CD1c-positive myeloid dendritic cell (primary cell): Measurements from ENCODE around the gene PHKA1.
"Not testable (repeated sequence)": the region's sequence is repeated elsewhere in the genome, so short reads cannot be mapped to it uniquely, and the experiment has no call there.

Experiments
- DNase-seq: peaks from one replicate; pipeline ENCODE4 v3.0.0-alpha.2; 2016; ENCODE audit errors: extremely low spot score

PHKA1 gene

DNA sequence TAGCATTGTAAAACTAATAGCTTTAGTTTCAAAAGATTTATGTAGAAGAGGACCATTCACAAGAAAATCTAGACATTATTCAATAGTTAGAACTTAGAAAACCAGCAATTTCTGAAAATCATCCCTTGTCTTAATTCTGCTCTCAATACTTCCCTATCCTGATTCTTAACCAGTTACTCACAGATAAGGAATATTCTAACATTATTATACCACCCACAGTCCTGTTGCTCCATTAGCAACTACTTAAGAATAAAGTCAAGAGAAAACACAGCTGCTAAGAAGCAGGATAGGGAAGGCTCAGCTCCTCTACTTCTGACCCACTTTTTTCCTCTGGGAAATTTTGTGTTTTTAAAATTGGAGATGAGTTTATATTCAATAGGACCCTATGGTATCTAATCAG lies 47.7 kb downstream of the PHKA1 start:
- no peak for DNase-seq

DNA sequence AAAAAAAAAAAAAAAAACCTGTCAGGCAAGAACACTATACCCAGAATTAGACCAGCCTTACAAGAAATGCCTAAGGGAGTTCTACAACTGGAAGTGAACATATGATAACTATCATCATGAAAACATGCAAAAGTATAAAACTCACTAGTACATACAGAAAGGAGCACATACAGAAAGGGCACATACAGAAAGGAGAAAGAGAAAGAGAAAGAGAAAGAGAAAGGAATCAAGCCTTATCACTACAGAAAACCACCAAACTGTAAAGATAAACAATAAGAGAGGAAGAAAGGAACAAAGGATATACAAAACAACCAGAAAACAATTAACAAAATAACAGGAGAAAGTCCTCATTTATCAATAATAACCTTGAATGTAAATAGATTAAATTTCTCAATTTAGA lies 50.4 kb downstream of the PHKA1 start:
- no peak for DNase-seq

DNA sequence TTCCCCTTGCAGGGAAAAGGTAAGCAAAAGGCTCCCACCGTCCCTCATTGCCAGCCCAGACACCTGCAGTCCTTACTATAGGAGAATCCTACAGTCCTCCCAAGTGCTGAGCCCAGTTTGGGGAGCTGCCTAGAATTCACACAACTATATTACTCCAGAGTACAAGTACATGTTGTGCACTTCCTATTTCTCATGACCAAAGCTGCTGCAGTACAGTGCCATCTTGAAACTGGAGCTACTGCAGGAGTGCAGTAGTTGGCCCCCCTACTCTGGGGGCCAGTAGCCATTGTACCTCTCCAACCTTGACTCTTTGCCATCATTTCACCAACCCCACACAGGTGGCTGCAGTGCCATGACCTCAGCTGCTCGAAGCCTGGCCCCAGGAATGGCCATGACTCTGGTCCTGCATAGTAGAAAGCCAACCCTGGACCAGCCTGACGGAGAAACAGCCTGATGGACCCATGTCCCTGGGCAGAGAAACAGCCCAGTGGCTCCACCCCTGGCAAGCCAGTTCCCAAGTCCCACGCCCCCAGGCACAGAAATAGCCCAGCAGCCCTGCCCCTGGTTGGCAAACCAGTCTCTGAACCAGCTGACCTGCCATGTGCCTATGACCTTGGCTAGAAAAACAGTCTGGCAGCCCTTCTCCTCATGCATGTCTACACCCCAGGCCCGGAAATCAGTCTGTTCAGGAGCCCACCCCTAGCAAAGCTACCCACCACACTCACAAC lies 51.9 kb downstream of the PHKA1 start:
- no peak for DNase-seq

DNA sequence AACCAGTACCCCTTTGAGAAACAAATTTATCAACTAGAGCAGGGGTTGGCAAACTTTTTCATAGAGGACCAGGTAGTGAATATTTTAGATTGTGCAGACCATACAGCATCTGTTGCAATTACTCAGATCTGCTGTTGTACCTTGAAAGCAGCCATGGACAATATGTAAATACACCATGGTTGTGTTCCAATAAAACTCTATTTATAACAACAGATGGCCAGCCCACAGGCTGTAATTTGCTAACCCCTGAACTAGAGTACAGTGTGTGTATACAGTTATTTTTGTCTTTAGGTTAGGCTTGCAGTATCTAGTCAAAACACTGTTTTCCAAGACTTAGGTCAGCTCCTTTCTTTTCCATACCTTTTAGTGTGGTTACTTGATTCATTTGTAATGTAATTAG lies 54.4 kb downstream of the PHKA1 start:
- DNase-seq: no peak

DNA sequence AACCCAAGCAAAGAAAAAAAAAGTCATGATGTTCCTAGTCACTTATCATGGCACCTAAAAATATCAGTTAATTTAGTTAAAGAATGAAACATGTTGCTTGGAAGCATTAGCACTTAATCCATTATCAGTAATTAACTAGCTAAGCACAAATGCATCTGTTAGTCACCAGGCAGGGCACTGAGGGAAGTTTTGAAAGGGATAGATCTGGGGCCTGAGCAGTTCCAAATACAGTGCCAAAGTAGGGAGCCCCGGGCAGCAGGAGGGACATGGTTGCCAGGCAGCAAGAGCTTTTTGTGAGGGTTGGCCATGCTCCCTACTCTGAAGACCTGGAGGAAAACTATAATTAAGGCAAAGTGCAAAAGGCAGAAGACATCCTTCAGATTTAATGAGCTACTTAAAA lies 62.0 kb downstream of the PHKA1 start:
- no peak for DNase-seq

DNA sequence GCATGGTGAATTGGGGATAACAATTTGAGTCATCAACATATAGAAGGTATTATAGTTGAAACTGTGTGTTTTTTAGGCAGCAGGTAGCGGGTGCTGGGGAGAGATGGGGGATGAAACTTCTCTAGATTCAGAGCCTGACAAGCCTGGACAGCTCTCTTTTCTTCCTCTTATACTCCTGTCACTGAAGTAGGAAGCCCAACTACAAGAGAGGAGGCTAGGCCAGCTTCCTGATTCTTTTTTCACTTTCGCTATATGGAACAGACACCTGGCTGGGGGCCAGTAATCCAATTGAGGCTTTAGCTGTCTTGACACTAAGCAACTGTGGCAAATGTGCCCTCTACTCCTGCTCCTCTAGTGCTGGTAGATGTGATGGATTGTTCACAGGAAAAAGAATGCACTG lies 69.2 kb downstream of the PHKA1 start:
- DNase-seq: peak; percentile 22

DNA sequence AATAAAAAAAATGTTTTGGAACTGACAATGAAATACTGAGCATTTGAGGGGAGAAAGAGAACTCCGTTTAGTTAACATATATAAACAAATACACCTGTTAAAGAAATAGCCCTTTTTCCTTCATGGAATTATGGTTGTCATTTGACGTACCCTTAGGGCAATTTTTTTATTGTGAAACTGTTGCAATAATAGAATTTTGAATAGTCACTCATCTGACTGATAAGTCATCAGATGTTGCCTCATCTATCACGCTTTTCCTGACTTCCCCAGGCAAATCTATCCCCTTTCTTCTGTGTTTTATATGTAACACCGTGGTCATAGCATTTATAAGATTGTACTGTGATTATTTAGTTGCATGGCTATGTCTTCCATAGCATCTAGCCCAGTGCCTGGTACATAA lies 72.5 kb downstream of the PHKA1 start:
- DNase-seq: no peak

DNA sequence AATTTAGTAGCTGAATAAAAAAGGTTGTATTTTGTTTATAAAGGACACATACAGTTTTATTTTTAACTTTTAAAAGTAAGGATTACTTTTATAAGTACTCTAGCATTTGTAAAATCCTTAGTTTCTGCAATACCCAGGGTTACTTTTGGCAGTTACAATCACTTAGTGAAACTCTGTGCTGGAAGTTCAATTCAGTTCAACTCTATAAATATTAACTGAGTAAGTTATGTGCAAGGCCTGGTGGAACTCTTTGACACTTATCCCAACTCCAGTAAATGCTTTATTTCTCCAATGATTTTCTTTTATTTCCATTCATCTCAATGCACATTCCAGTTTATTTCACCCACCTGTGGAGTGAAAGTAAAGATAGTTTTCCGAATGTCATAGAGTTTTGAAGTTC lies 78.2 kb downstream of the PHKA1 start:
- no peak for DNase-seq

DNA sequence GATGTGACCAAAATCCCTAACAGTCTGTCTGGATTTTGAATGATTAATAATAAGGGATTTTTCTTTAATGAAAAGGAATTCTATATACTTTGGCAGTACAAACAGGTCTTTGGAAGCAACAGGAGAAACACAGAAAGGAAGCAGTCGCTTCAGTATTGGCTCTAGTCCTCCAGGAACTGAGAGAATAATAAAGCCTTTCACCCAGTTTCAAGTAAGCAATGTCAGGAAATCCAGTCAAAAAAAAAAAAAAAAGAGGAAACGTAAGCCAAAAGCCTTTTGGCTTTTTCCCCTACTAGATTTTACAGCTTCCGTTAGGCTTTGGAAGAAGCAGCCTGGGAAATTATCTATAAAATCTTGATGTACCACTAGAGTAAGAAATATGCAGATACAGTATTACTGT lies 79.8 kb downstream of the PHKA1 start:
- no peak for DNase-seq

DNA sequence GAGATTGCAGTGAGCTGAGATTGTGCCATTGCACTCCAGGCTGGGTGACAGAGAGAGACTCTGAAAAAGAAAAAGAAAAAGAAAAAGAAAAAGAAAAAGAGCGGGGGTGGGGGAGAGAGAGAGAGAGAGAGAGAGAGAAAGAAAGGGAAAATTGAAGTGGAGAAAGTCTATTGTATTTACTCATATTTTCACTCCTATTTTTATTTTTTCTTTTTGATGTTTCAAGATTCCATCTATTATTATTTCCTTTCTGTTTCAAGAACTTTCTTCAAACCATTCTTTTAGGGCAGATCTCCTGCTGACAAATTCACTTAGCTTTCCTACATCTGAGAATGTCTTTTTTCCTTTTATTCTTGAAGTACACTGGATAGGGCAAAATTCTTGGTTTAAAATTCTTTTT lies 83.9 kb downstream of the PHKA1 start:
- no peak for DNase-seq

DNA sequence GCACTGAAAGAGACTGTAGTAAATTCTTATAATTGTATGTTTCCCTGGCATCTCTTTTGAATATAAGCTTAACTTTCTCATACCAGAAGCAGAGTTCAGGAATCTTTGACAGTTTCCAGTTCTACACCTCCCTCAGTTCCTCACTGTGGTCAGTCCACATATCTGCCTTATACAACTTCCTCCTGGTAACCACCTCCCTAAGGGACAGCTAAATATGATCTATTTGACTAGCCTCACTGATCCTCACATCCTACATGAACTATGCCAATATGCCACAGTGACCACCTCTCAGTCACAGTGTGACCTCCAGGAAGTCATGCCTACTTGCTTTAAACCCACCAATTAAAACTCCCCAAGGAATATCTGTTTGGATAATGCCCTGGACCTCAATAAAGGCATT lies 89.9 kb downstream of the PHKA1 start:
- DNase-seq: peak; percentile 3

DNA sequence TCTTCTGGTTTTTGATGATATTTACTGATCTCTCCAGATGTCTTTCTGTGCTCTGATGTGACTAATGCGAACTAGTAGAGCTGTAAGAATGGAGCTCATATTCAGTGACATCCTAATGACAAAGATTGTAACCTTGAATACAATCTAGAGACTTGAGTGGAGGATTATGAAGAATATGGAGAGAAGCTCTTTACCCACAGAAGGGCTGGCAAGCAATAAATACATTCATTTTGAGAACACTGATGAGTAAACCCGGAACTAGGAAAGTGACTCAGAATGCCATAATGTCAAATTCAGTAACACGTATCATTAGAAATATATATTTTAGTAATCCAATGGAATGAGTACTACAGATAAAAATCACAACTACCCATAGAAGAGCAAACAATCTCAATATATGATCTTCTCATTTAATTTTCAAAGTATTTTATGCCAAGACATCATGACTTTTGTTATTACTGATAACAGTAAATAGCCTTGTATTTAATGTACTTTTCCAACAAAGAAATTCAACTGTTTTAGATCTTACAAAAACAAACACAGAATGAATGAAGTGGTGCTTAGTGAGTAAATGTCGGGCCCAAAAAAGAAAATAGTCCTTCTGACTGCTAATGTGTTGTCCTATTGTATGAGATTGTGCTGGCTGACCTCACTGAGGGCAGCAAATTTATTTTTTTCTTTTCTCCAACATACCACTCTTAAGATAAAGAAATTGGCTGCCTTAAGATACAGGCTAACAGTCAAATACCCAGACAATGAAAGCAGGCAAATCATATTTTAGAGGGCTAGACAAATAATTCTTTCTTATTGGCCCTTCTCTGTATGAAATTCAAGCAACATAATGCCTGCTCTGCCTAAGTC lies 92.3 kb downstream of the PHKA1 start:
- peak; percentile 26 for DNase-seq

DNA sequence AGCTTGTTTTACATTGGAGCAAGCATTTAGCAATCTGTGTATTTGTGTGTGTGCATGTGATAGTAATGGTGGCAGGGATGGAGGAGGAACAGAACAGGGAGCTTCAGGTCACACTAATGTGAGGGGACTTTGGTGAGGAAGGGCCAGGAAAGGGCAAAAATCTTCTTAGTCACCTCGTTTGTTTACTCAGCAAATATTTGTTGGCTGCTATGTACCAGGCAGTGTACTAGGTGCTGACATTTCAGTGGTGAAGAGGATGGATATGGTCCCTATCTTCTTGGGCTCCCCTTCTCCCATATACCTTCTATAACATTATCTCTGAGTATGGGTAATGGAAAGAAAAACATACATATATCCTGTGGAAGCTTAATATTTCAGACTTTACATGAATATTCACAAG lies 92.9 kb downstream of the PHKA1 start:
- DNase-seq: no peak

DNA sequence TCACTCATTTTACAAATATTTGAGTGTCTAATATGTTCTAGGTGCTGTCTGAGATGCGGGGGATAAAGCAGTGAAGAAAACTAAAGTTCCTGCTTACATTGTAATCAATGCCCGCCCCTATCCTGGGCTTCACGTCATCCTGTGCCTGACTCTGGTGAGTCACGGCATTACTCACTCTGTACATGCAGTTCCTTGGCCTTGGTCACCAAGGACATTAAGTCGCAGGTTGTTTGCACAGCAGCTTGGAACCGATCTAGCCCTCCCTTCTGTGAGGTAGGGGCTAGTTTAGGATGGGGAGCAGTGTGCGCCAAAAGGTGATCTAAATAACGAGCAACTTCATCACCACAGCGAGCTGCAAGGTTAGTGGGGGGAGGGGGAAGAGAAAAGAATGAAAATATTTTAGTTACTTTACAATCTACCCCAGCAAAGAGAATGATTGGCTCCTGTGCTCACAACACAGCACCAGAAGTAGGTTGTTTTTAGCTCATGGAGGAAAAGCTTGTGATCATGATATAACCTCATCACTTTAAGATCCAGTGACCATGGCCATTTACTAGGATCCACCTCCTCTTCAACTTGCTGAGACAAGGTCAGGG lies 93.5 kb downstream of the PHKA1 start:
- DNase-seq: peak; percentile 11

DNA sequence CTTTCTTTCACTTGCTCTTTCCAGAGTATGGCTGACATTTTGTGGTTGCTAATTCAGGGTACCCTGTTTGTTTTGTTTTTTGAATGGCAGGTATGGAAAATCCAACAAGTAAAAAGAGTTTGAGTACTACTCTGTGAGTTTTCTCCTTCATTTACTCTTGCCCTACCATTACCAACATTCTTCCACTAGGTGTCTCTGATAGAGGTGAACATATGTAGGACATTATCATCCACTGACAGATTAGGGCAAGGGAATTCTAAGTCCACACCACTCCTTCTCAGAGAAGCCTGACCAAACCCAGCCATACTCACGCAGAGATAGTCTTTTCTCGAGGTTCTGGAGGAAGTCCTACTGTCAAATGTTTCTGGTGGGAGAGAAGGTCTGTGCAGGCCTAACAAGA lies 104.8 kb downstream of the PHKA1 start:
- no peak for DNase-seq

DNA sequence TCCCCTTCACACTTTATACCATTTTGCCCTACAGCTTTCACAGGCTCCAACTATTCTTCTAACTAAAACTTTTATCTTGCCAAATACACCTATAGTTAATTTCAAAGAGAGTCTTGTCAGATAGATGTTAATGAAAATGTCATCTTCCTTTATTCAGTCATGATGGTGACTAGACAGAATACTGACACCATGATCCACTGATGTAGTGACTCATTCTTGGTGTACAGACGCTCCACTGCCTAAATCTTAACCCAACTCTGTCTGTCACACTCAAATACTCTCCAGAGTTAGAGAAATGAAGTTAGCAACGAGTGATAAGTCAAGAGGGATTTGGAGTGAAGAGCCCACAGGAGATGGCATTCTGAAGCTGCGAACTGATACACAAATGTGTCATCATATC lies 109.4 kb downstream of the PHKA1 start:
- no peak for DNase-seq

DNA sequence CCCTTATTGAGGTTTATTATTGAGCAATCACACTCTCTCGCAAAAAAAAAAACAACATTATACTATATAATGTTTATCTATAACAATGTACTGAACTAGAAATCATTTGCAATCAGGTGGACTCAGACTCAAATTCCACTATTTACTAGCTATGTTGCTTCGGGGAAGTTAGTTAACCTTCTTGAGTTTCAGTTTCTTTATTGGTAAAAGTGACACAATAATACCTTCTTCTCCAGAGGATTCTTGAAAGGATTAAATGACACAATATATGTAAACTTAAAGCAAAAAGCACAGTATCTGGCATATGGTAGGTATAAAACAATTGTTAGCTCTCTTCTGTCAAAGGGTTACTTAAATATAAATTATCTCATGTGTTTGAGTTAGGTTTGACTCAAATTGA lies 110.0 kb downstream of the PHKA1 start:
- DNase-seq: no peak

DNA sequence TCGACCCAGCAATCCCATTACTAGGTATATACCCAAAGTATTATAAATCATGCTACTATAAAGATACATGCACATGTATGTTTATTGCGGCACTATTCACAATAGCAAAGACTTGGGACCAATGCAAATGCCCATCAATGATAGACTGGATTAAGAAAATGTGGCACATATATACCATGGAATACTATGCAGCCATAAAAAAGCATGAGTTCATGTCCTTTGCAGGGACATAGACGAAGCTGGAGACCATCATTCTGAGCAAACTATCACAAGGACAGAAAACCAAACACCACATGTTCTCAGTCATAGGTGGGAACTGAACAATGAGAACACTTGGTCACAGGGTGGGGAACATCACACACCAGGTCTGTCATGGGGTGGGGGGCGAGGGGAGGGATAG lies 123.1 kb downstream of the PHKA1 start:
- DNase-seq: not testable (repeated sequence)

DNA sequence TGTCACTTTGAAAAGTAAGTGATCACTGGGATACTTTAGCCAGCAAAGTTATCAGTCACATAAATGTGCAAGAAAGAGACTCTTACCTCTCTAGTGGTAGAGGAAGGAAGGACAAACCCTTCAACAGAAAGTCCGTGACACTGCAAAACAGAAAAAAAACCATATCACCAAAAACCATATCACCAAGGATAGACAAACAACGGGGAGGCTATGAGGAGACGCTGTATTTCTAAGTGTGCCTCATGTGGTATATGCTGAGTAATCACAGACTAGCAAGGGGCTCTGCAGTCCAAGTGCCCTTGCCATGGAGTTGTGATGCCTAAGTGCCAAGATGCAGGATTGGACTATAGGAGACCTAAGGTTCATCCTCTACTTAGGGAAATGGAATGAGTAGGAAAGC lies 129.9 kb downstream of the PHKA1 start:
- no peak for DNase-seq

DNA sequence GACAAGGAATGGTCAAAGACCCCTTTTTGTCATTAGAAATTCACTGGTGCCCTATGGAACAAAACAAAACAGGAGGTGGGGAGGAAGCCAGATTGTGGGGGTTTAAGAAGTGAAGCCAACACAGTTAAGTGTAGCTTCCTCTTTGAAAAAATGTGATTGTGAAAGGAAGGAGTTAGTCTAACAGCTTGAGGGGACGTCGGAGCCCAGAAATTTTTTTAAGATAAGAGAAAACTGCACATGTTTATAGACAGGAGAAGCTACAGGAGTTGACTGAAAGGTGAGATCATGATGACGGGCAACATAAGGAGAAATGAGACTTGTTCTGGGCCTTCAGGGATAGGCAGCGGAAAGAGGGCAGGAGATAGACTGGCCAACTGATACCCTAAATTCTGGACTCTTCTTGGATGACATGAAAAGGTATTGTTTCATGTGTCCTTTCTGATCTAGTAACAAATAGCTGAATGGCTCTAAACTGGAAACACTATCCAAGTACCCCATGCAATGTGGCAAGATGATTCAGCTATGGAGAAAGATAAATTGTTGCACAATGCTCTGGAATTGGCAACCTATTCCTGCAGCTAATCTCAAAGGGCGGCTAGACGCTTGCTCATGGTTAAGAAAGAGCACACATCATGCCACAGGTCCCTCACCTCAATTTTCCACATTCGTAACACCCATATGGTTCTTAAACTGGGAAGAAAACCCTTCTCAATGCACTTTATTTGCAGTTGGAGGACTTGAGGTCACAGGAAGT lies 137.8 kb downstream of the PHKA1 start:
- peak; percentile 31 for DNase-seq

DNA sequence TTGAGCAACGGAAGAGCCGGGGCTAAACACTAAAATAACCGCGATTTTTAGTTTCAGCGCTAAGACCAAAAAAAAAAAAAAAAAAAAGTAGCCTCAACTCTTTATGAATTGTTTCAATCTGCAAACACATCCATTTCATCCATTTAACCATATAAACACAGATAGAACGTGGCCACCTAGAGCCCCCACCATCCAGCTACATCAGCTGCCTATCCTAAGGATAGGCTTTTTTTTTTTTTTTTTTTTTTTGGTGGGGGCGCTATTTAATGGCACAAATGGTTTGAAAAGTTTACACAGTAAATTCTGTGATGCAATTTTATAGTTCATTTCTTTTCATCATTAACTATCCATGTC lies 141.0 kb downstream of the PHKA1 start:
- no peak for DNase-seq
